ENCODE data around the gene KCNK16. TPM values are rescaled to one million over a fixed set of nuclear protein-coding genes. Genes with fewer than 3 reads are reported as not detected.

Gene KCNK16
- total RNA-seq = not detected
- not detected for polyA plus RNA-seq

DNA sequence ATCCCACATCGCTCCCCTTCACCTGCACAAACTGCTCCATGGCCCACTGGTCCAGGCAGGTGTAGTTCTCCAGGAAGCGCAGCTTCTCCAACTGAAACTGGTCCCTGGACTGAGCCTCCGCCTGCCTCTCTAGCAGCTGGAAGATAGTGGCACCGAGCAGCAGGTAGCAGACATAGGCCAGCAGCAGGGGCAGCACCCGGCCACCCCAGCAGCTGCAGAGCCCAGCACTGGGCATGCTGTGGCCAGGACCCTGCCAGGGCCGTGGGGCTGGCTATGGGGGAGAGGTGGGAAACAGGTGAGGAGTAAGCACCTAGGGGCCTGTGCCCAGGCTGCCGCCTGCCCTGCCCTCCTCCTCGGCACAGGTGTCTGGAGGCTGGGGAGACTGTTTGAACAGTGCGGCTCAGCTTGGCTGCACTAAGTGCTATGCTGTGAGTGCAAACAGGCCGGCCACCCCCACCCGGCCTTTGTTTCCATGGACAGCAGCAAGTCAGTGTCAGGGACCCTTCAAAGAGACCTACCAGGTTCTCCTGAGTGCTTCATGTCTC, at the start of gene KCNK16:
Gene KCNK16, minus strand, starts transcription at position 397 of the 545 bp plus-strand sequence. Its CDS starts 162 bp downstream, at position 235.
- Histone ChIP-seq H3K36me3 (ENCODE audit: control insufficient read depth, insufficient read depth, low read length) (no peaks in the 10 kb centered on the region), H3K27me3 (ENCODE audit: control insufficient read depth, insufficient read depth, low read length) (no peaks in the 10 kb centered on the region), H3K4me1 (ENCODE audit: control insufficient read depth, insufficient read depth, low read length, poor library complexity, severe bottlenecking) (no peaks in the 10 kb centered on the region), H3K27ac (ENCODE audit: insufficient read depth, low read length, poor library complexity, severe bottlenecking) (no peak within 1 kb of the TSS), H3K9me3 (ENCODE audit: control insufficient read depth in 2 of 2, low read length in 2 of 2) (no peaks in the 10 kb centered on the region), H3K4me3 (ENCODE audit: low read depth, low read length) (no peak within 1 kb of the TSS)
- H3K4me3 Mint-ChIP-seq = no peak within 1 kb of the TSS
- peaks cover 0 to 2% (median 0%) of the 10 kb centered on the region in 7 donors for H3K9me3 Mint-ChIP-seq
- H3K36me3 Mint-ChIP-seq = no peaks in the 10 kb centered on the region
- H3K27ac Mint-ChIP-seq = peak within 1 kb of the TSS in 1 of 3 donors; percentile 79
- DNase-seq (no peak), ATAC-seq (ENCODE audit: low read depth in 2 of 2) (no peak)
- H3K27me3 Mint-ChIP-seq = no peaks in the 10 kb centered on the region
- no peaks in the 10 kb centered on the region for H3K4me1 Mint-ChIP-seq

DNA sequence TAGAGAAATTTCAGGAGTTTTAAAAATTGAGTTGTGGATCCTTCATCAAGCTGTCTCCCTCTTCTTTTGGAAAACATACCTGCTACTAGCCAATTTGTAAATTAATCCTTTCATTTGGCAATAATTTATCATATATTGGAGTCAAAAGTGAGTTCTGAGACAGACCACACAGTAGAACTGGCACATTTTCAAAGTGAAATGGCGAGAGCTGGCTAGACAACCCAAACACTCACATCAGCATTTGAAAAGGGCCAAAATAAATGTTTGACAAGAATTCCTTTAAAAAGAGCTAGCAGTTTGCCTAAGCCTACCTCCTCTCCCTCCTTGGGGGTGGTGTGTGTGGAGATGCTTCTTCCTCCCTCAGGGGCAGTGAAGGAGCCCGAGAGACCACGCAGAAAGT, 47.9 kb upstream of the KCNK16 start:
- no peak overlapping the region for H3K27ac Mint-ChIP-seq
- ATAC-seq (ENCODE audit: low read depth in 2 of 2) (no peak), DNase-seq (no peak)
- Histone ChIP-seq H3K27ac (ENCODE audit: insufficient read depth, low read length, poor library complexity, severe bottlenecking) (no peak overlapping the region), H3K4me1 (ENCODE audit: control insufficient read depth, insufficient read depth, low read length, poor library complexity, severe bottlenecking) (no peaks in the 10 kb centered on the region), H3K27me3 (ENCODE audit: control insufficient read depth, insufficient read depth, low read length) (no peaks in the 10 kb centered on the region), H3K36me3 (ENCODE audit: control insufficient read depth, insufficient read depth, low read length) (no peaks in the 10 kb centered on the region), H3K9me3 (ENCODE audit: control insufficient read depth in 2 of 2, low read length in 2 of 2) (no peaks in the 10 kb centered on the region), H3K4me3 (ENCODE audit: low read depth, low read length) (no peak overlapping the region)
- H3K9me3 Mint-ChIP-seq = peaks cover 0 to 5% (median 0%) of the 10 kb centered on the region in 7 donors
- no peaks in the 10 kb centered on the region for H3K36me3 Mint-ChIP-seq
- no peaks in the 10 kb centered on the region for H3K4me1 Mint-ChIP-seq
- no peak overlapping the region for H3K4me3 Mint-ChIP-seq
- H3K27me3 Mint-ChIP-seq = peaks cover 24% of the 10 kb centered on the region

DNA sequence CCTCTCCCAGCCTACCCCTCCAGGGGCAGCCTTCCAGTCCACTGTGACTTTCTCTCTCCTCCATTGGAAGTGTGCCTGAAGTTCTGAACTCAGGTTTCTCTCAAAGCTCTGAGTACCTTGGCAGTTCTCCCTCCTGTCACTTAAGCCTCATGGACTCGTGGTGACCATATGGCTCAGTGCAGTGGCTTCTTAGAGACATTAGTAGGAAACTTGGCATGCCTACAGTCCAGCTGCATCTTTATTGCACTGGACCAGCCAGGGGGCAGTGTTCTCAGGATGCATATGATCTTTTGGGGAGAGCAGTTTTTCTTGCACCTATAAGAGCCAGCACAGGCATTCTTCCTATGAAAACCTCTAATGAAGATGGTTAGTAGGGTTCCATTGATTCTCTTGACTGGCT, 47.5 kb upstream of the KCNK16 start:
- Mint-ChIP-seq H3K4me1 (no peaks in the 10 kb centered on the region), H3K9me3 (peaks cover 0 to 5% (median 0%) of the 10 kb centered on the region in 7 donors), H3K4me3 (no peak overlapping the region), H3K27ac (no peak overlapping the region), H3K36me3 (no peaks in the 10 kb centered on the region), H3K27me3 (peaks cover 24% of the 10 kb centered on the region)
- Histone ChIP-seq H3K36me3 (ENCODE audit: control insufficient read depth, insufficient read depth, low read length) (no peaks in the 10 kb centered on the region), H3K27me3 (ENCODE audit: control insufficient read depth, insufficient read depth, low read length) (no peaks in the 10 kb centered on the region), H3K4me1 (ENCODE audit: control insufficient read depth, insufficient read depth, low read length, poor library complexity, severe bottlenecking) (no peaks in the 10 kb centered on the region), H3K4me3 (ENCODE audit: low read depth, low read length) (no peak overlapping the region), H3K9me3 (ENCODE audit: control insufficient read depth in 2 of 2, low read length in 2 of 2) (no peaks in the 10 kb centered on the region), H3K27ac (ENCODE audit: insufficient read depth, low read length, poor library complexity, severe bottlenecking) (no peak overlapping the region)
- DNase-seq (no peak), ATAC-seq (ENCODE audit: low read depth in 2 of 2) (no peak)

- peaks cover 0 to 3% (median 0%) of the 10 kb centered on the region in 7 donors for H3K9me3 Mint-ChIP-seq
- no peak overlapping the region for H3K4me3 Mint-ChIP-seq
- H3K36me3 Mint-ChIP-seq = no peaks in the 10 kb centered on the region
- H3K27me3 ChIP-seq (ENCODE audit: control insufficient read depth, insufficient read depth, low read length) = no peaks in the 10 kb centered on the region
- H3K27me3 Mint-ChIP-seq = peaks cover 19% of the 10 kb centered on the region
- no peaks in the 10 kb centered on the region for H3K4me1 Mint-ChIP-seq
- ATAC-seq (ENCODE audit: low read depth in 2 of 2) (no peak), DNase-seq (no peak)
- H3K4me3 ChIP-seq (ENCODE audit: low read depth, low read length) = no peak overlapping the region
- no peaks in the 10 kb centered on the region for H3K9me3 ChIP-seq (ENCODE audit: control insufficient read depth in 2 of 2, low read length in 2 of 2)
- no peak overlapping the region for H3K27ac Mint-ChIP-seq
- no peaks in the 10 kb centered on the region for H3K4me1 ChIP-seq (ENCODE audit: control insufficient read depth, insufficient read depth, low read length, poor library complexity, severe bottlenecking)
- no peak overlapping the region for H3K27ac ChIP-seq (ENCODE audit: insufficient read depth, low read length, poor library complexity, severe bottlenecking)
- no peaks in the 10 kb centered on the region for H3K36me3 ChIP-seq (ENCODE audit: control insufficient read depth, insufficient read depth, low read length)
Observed at GRCh38 chr6:39367700-39368099, 45.2 kb upstream of the KCNK16 start.

GRCh38 chr6:39366931-39367618, 44.6 kb upstream of the KCNK16 start:
- H3K4me3 Mint-ChIP-seq = no peak overlapping the region
- no peak overlapping the region for H3K27ac ChIP-seq (ENCODE audit: insufficient read depth, low read length, poor library complexity, severe bottlenecking)
- H3K27ac Mint-ChIP-seq = no peak overlapping the region
- no peaks in the 10 kb centered on the region for H3K4me1 ChIP-seq (ENCODE audit: control insufficient read depth, insufficient read depth, low read length, poor library complexity, severe bottlenecking)
- no peaks in the 10 kb centered on the region for H3K36me3 Mint-ChIP-seq
- no peaks in the 10 kb centered on the region for H3K36me3 ChIP-seq (ENCODE audit: control insufficient read depth, insufficient read depth, low read length)
- H3K27me3 Mint-ChIP-seq = peaks cover 16% of the 10 kb centered on the region
- DNase-seq = no peak
- H3K4me1 Mint-ChIP-seq = no peaks in the 10 kb centered on the region
- no peaks in the 10 kb centered on the region for H3K27me3 ChIP-seq (ENCODE audit: control insufficient read depth, insufficient read depth, low read length)
- H3K9me3 Mint-ChIP-seq = peaks cover 0 to 3% (median 0%) of the 10 kb centered on the region in 7 donors
- no peaks in the 10 kb centered on the region for H3K9me3 ChIP-seq (ENCODE audit: control insufficient read depth in 2 of 2, low read length in 2 of 2)
- no peak overlapping the region for H3K4me3 ChIP-seq (ENCODE audit: low read depth, low read length)
- ATAC-seq (ENCODE audit: low read depth in 2 of 2) = no peak

GRCh38 chr6:39365281-39366074, 43.0 kb upstream of the KCNK16 start:
- H3K27me3 Mint-ChIP-seq = peaks cover 4% of the 10 kb centered on the region
- H3K4me1 Mint-ChIP-seq = peaks cover 0 to 3% (median 0%) of the 10 kb centered on the region in 4 donors
- Histone ChIP-seq H3K9me3 (ENCODE audit: control insufficient read depth in 2 of 2, low read length in 2 of 2) (no peaks in the 10 kb centered on the region), H3K4me3 (ENCODE audit: low read depth, low read length) (no peak overlapping the region), H3K36me3 (ENCODE audit: control insufficient read depth, insufficient read depth, low read length) (no peaks in the 10 kb centered on the region), H3K27me3 (ENCODE audit: control insufficient read depth, insufficient read depth, low read length) (no peaks in the 10 kb centered on the region), H3K27ac (ENCODE audit: insufficient read depth, low read length, poor library complexity, severe bottlenecking) (no peak overlapping the region), H3K4me1 (ENCODE audit: control insufficient read depth, insufficient read depth, low read length, poor library complexity, severe bottlenecking) (peaks cover 4% of the 10 kb centered on the region)
- DNase-seq (no peak), ATAC-seq (ENCODE audit: low read depth in 2 of 2) (no peak)
- no peaks in the 10 kb centered on the region for H3K9me3 Mint-ChIP-seq
- H3K36me3 Mint-ChIP-seq = no peaks in the 10 kb centered on the region
- no peak overlapping the region for H3K27ac Mint-ChIP-seq
- H3K4me3 Mint-ChIP-seq = no peak overlapping the region

DNA sequence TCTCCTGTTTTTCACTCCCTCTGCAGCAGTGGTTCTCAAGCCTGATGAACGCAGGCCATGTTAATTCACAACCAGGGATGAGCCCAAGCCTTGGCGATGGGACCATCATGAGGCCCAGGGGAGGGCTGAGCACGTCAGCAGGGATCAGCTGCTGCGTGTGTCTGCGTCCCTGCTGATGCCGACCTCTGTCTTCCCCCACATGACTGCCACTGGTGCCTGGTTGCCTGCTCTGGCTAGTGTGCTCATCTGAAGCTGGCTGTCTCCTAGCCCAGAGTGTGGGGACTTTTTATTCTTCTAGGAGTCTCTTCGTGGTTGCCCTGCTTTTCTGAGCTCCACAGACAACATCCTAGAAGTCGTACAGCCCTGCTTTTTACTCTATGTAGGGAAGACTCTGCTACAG, 40.8 kb upstream of the KCNK16 start:
- Mint-ChIP-seq H3K36me3 (no peaks in the 10 kb centered on the region), H3K9me3 (no peaks in the 10 kb centered on the region), H3K27me3 (peaks cover 4% of the 10 kb centered on the region), H3K27ac (no peak overlapping the region), H3K4me1 (peaks cover 0 to 3% (median 0%) of the 10 kb centered on the region in 4 donors), H3K4me3 (no peak overlapping the region)
- Histone ChIP-seq H3K9me3 (ENCODE audit: control insufficient read depth in 2 of 2, low read length in 2 of 2) (no peaks in the 10 kb centered on the region), H3K36me3 (ENCODE audit: control insufficient read depth, insufficient read depth, low read length) (no peaks in the 10 kb centered on the region), H3K4me1 (ENCODE audit: control insufficient read depth, insufficient read depth, low read length, poor library complexity, severe bottlenecking) (peaks cover 4% of the 10 kb centered on the region), H3K27ac (ENCODE audit: insufficient read depth, low read length, poor library complexity, severe bottlenecking) (no peak overlapping the region), H3K27me3 (ENCODE audit: control insufficient read depth, insufficient read depth, low read length) (no peaks in the 10 kb centered on the region), H3K4me3 (ENCODE audit: low read depth, low read length) (no peak overlapping the region)
- no peak for DNase-seq
- no peak for ATAC-seq (ENCODE audit: low read depth in 2 of 2)

Measured in CD4-positive, CD25-positive, alpha-beta regulatory T cell (primary cell).